SK-N-SH (cell line): ENCODE measurements around the gene DAGLA. TPM values are rescaled to one million over a fixed set of nuclear protein-coding genes. Genes with fewer than 3 reads are reported as not detected.

ENCODE experiments used
- CTCF ChIA-PET: fragments of 300-600, 350-600 bp; formaldehyde crosslinking; extraction: SDS; loops from one replicate; lab custom pipeline; 2021; lab: Yijun Ruan, JAX
- POLR2A ChIA-PET: fragments of 350-600 bp; sonication (Branson Sonifier 250); formaldehyde crosslinking; extraction: SDS; loops from one replicate; lab custom pipeline; 2020; ENCODE audit warnings: antibody characterized with exemption, inconsistent platforms; lab: Yijun Ruan, JAX
- DNase-seq: peaks from one replicate; pipeline ENCODE4 v3.0.0; 2012
- H2AFZ ChIP-seq: fragments of 200-600 bp; sonication (generic); 2 replicates; pipeline ENCODE4 v1.8.1; 2016; ENCODE audit warnings: antibody characterized with exemption, mild to moderate bottlenecking, low read depth
- H3F3A ChIP-seq: fragments of 200-600 bp; sonication (generic); replicated peaks from 2 replicates; pipeline ENCODE3; 2016; ENCODE audit warnings: antibody characterized with exemption, mild to moderate bottlenecking; ENCODE audit not compliant: insufficient read depth
- H3K27ac ChIP-seq, 2 experiments: fragments of 200-500 bp in 1 of 2; fragments of 200-600 bp in 1 of 2; sonication (Bioruptor generic) in 1 of 2; sonication (generic), shearing (Covaris generic) in 1 of 2; 2 replicates each; pipeline versions ENCODE4 v1.5.1 to v1.6.1; 2014 to 2016; ENCODE audit warnings: low read depth in 2 of 2, inconsistent platforms in 1 of 2, low read length in 1 of 2, mild to moderate bottlenecking in 1 of 2, mixed read lengths in 1 of 2
- H3K27me3 ChIP-seq: fragments of 200-600 bp; sonication (generic), shearing (Covaris generic); 2 replicates; pipeline ENCODE4 v1.6.1; 2016; ENCODE audit warnings: mixed run types; ENCODE audit not compliant: insufficient read depth
- H3K36me3 ChIP-seq, 2 experiments: fragments of 200-500 bp in 1 of 2; fragments of 200-600 bp in 1 of 2; sonication (Bioruptor generic) in 1 of 2; sonication (generic) in 1 of 2; replicated peaks in 1 of 2; 2 replicates each; pipeline versions ENCODE3 to v1.5.1; 2014 to 2016; ENCODE audit warnings: low read length in 1 of 2, mild to moderate bottlenecking in 1 of 2; ENCODE audit not compliant: insufficient read depth in 2 of 2, control insufficient read depth in 1 of 2
- H3K4me1 ChIP-seq, 2 experiments: fragments of 200-500 bp in 1 of 2; fragments of 200-600 bp in 1 of 2; sonication (Bioruptor generic) in 1 of 2; sonication (generic), shearing (Covaris generic) in 1 of 2; 2 replicates each; pipeline versions ENCODE4 v1.5.1 to v1.6.1; 2014 to 2016; ENCODE audit warnings: low read depth in 1 of 2, low read length in 1 of 2, mixed run types in 1 of 2; ENCODE audit not compliant: insufficient read depth in 2 of 2, control insufficient read depth in 1 of 2
- H3K4me2 ChIP-seq: fragments of 200-600 bp; sonication (generic), shearing (Covaris generic); 2 replicates; pipeline ENCODE4 v1.6.1; 2017; ENCODE audit warnings: mixed run types
- H3K4me3 ChIP-seq, 2 experiments: fragments of 200-500 bp in 1 of 2; fragments of 200-600 bp in 1 of 2; sonication (Bioruptor generic) in 1 of 2; sonication (generic), shearing (Covaris generic) in 1 of 2; 2 replicates each; pipeline versions ENCODE4 v1.5.1 to v1.8.1; 2014 to 2016; ENCODE audit warnings: low read depth in 2 of 2, inconsistent platforms in 1 of 2, low read length in 1 of 2, mild to moderate bottlenecking in 1 of 2, mixed read lengths in 1 of 2, moderate library complexity in 1 of 2
- H3K79me2 ChIP-seq: fragments of 200-600 bp; sonication (generic); 2 replicates; pipeline ENCODE4 v1.8.1; 2017; ENCODE audit warnings: mild to moderate bottlenecking; ENCODE audit not compliant: insufficient read depth
- H3K9ac ChIP-seq: fragments of 200-600 bp; sonication (generic); 2 replicates; pipeline ENCODE4 v1.6.1; 2017; ENCODE audit warnings: mixed run types
- H3K9me2 ChIP-seq: fragments of 200-600 bp; sonication (generic); 2 replicates; pipeline ENCODE4 v1.6.1; 2017; ENCODE audit warnings: mixed run types
- H3K9me3 ChIP-seq: fragments of 200-600 bp; sonication (generic); 2 replicates; pipeline ENCODE4 v1.6.1; 2017; ENCODE audit warnings: mixed run types, mild to moderate bottlenecking, moderate library complexity
- H4K20me1 ChIP-seq: fragments of 200-600 bp; sonication (generic); 2 replicates; pipeline ENCODE4 v1.6.1; 2017; ENCODE audit warnings: mild to moderate bottlenecking, mixed run types; ENCODE audit not compliant: insufficient read depth
- CTCF ChIP-seq: fragments of 200-600 bp; sonication (generic); IDR thresholded peaks from 2 replicates; pipeline ENCODE4 v1.6.1; 2017; ENCODE audit warnings: antibody characterized with exemption, mild to moderate bottlenecking, moderate library complexity
- ELF1 ChIP-seq: IDR thresholded peaks from 2 replicates; pipeline ENCODE4 v1.4.0; 2012
- EP300 ChIP-seq, 2 experiments: IDR thresholded peaks; 2 replicates each; pipeline versions ENCODE4 v1.4.0 to v1.6.1; 2012; ENCODE audit warnings: borderline replicate concordance in 1 of 2, low read depth in 1 of 2, low read length in 1 of 2
- EZH2phosphoT487 ChIP-seq: fragments of 200-600 bp; sonication (generic); IDR thresholded peaks from 2 replicates; pipeline ENCODE4 v1.6.1; 2017; ENCODE audit warnings: low read depth, mixed run types, mild to moderate bottlenecking, antibody characterized with exemption, moderate library complexity, borderline replicate concordance
- FOSL2 ChIP-seq: IDR thresholded peaks from 2 replicates; pipeline ENCODE4 v1.4.0; 2012; ENCODE audit warnings: low read depth, mild to moderate bottlenecking, moderate library complexity, borderline replicate concordance
- FOXJ3 ChIP-seq: sonication (generic); formaldehyde crosslinking; IDR thresholded peaks from 2 replicates; pipeline ENCODE4 v1.5.1; 2020; ENCODE audit warnings: mild to moderate bottlenecking, missing genetic modification reagents
- IRF3 ChIP-seq: fragments of 150-350 bp; IDR thresholded peaks from 2 replicates; pipeline ENCODE4 v1.6.1; 2016; ENCODE audit warnings: mild to moderate bottlenecking, low read depth, low read length
- JUND ChIP-seq: IDR thresholded peaks from 2 replicates; pipeline ENCODE4 v1.4.0; 2012
- MEF2A ChIP-seq: IDR thresholded peaks from 2 replicates; pipeline ENCODE4 v1.4.0; 2012; ENCODE audit warnings: low read depth, borderline replicate concordance
- MXI1 ChIP-seq: IDR thresholded peaks from 2 replicates; pipeline ENCODE4 v1.6.1; 2012; ENCODE audit warnings: mild to moderate bottlenecking, low read depth, low read length, improper control_type of control experiment
- NFIC ChIP-seq: IDR thresholded peaks from 2 replicates; pipeline ENCODE4 v1.4.0; 2012; ENCODE audit warnings: borderline replicate concordance
- POLR2AphosphoS5 ChIP-seq: IDR thresholded peaks from 2 replicates; pipeline ENCODE4 v1.6.1; 2012; ENCODE audit warnings: low read depth, low read length
- RCOR1 ChIP-seq: fragments of 150-350 bp; IDR thresholded peaks from 2 replicates; pipeline ENCODE4 v1.6.1; 2017; ENCODE audit warnings: antibody characterized with exemption, low read length
- REST ChIP-seq: IDR thresholded peaks from 2 replicates; pipeline ENCODE4 v1.6.1; 2012; ENCODE audit warnings: mild to moderate bottlenecking, low read depth, low read length, moderate library complexity
- RFX5 ChIP-seq: IDR thresholded peaks from 2 replicates; pipeline ENCODE4 v1.6.1; 2012; ENCODE audit warnings: mild to moderate bottlenecking, improper control_type of control experiment, low read length
- SMC3 ChIP-seq: IDR thresholded peaks from 2 replicates; pipeline ENCODE4 v1.6.1; 2012; ENCODE audit warnings: low read depth, low read length, improper control_type of control experiment
- TAF1 ChIP-seq: IDR thresholded peaks from 2 replicates; pipeline ENCODE4 v1.6.1; 2012; ENCODE audit warnings: low read depth, mild to moderate bottlenecking, low read length, moderate library complexity, borderline replicate concordance
- USF2 ChIP-seq: fragments of 150-350 bp; IDR thresholded peaks from 2 replicates; pipeline ENCODE4 v1.6.1; 2017; ENCODE audit warnings: antibody characterized with exemption, low read length, low read depth, borderline replicate concordance
- WGBS: methylation state at CpG from one replicate; pipeline ENCODE4 v1.1.6; 2017; ENCODE audit warnings: low lambda C conversion rate; 5-methylcytosine and 5-hydroxymethylcytosine counted together
- polyA plus RNA-seq, 3 experiments: library from polyadenylated mRNA; depleted of rRNA; stranded (reverse); fragments of >200 nt; gene quantifications; 2 replicates each; pipeline ENCODE4 v1.2.3, GENCODE V29; 2012

The DAGLA gene
- polyA plus RNA-seq, 1 of the 3 experiments (the other 2 are of a cell fraction) = 3.3 TPM

GRCh38 chr11:61636676-61637075 lies 43.5 kb upstream of the DAGLA start:
- H4K20me1 ChIP-seq = no peaks in the 10 kb centered on the region
- WGBS = 87% methylated on average over 9 of the region's 11 CpGs
- H3K4me1 ChIP-seq = no peaks in the 10 kb centered on the region; a peak in 1 of 4 replicates
- no peak overlapping the region for H3K9ac ChIP-seq
- no peak overlapping the region for H2AFZ ChIP-seq
- no peaks in the 10 kb centered on the region for H3F3A ChIP-seq
- no peak overlapping the region for H3K27ac ChIP-seq
- H3K27me3 ChIP-seq = no peaks in the 10 kb centered on the region; the same call in 1 of the 2 replicates
- H3K79me2 ChIP-seq = no peaks in the 10 kb centered on the region
- no peaks in the 10 kb centered on the region for H3K36me3 ChIP-seq
- ChIA-PET CTCF (interaction anchor here (0.8 to 6.3 kb wide), 16 partner anchors 8 to 300 kb away, joined by 3 to 47 read pairs (median 7); no protein-coding TSS in a partner anchor), POLR2A (no interaction called here)
- no peaks in the 10 kb centered on the region for H3K9me3 ChIP-seq
- H3K4me2 ChIP-seq = no peak overlapping the region
- TF ChIP-seq REST (no peak), NFIC (no peak), EZH2phosphoT487 (no peak), USF2 (no peak), JUND (no peak), ELF1 (no peak), RFX5 (no peak), POLR2AphosphoS5 (no peak), CTCF (no peak)
- H3K4me3 ChIP-seq = no peak overlapping the region
- no peaks in the 10 kb centered on the region for H3K9me2 ChIP-seq
- no peak for DNase-seq

GRCh38 chr11:61637277-61637676 lies 42.9 kb upstream of the DAGLA start:
- Histone ChIP-seq H3K4me3 (no peak overlapping the region), H3K4me2 (no peak overlapping the region), H3K4me1 (no peaks in the 10 kb centered on the region; a peak in 1 of 4 replicates), H3K9me3 (no peaks in the 10 kb centered on the region), H2AFZ (no peak overlapping the region), H3F3A (no peaks in the 10 kb centered on the region), H3K36me3 (no peaks in the 10 kb centered on the region), H3K9ac (no peak overlapping the region), H3K79me2 (no peaks in the 10 kb centered on the region), H4K20me1 (no peaks in the 10 kb centered on the region), H3K27ac (no peak overlapping the region), H3K9me2 (no peaks in the 10 kb centered on the region), H3K27me3 (no peaks in the 10 kb centered on the region; the same call in 1 of the 2 replicates)
- WGBS = 65% methylated on average over 9 of the region's 9 CpGs
- no peak for DNase-seq
- POLR2A ChIA-PET = interaction anchor here (0.7 kb wide), 1 partner anchor 123 kb away, joined by 3 read pairs; no protein-coding TSS in a partner anchor
- CTCF ChIA-PET = interaction anchor here (1.0 to 6.3 kb wide), 12 partner anchors 9 to 201 kb away, joined by 3 to 47 read pairs (median 18); no protein-coding TSS in a partner anchor
- TF ChIP-seq IRF3 = no peak
- no peak for TF ChIP-seq FOXJ3 (CRISPR knock-in tag)
- TF ChIP-seq ELF1 = no peak
- no peak for TF ChIP-seq SMC3
- no peak for TF ChIP-seq RCOR1
- TF ChIP-seq EP300 (IDR thresholded peaks at IDR 0.05; ENCODE audit: borderline replicate concordance in 1 of 2, low read depth in 1 of 2, low read length in 1 of 2) = no peak
- TF ChIP-seq MEF2A = no peak
- no peak for TF ChIP-seq TAF1
- TF ChIP-seq FOSL2 = no peak
- no peak for TF ChIP-seq MXI1
